EH (cell line): Measurements from ENCODE around the gene LLGL2.

Source experiments
- DNase-seq: peaks from one replicate; pipeline ENCODE4 v3.0.0-alpha.2; 2015; ENCODE audit warnings: low read depth

Gene LLGL2

DNA sequence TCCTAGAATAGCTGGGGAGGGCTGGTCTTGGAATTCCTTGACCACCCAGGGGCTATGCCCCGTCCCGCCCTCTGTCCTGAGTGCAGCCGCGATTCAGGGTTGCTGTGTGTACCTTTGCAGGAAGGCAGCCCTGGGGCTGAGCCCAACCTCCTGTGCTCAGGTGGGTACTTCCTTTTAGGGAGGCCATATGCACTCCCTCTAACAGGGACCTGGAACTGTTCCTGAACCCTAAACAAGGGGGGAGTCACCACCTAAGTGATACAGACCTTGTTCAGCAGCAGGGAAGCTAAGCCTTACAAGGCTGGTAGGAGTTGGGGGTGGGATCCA, 24.6 kb downstream of the LLGL2 start:
- DNase-seq: no peak

DNA sequence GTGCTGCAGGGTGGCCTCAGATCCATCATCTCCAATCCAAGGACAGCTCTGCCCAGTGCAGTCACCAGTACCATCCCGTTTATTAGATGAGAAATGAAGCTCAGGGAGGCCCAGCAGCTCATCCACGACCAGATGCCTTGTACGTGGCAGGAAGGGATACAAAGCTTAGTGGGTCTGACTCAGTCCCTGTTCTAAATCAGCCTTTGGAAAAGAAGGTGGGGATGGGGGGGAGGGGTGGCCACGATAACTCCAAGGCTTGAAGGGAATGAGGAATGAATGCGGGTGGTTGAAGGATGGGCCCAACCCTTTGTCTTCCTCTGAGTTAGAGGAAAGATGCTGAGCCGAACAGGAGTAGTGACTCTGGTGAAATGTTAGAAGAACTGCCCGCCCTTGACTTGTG, 25.8 kb downstream of the LLGL2 start:
- peak; percentile 9 for DNase-seq

DNA sequence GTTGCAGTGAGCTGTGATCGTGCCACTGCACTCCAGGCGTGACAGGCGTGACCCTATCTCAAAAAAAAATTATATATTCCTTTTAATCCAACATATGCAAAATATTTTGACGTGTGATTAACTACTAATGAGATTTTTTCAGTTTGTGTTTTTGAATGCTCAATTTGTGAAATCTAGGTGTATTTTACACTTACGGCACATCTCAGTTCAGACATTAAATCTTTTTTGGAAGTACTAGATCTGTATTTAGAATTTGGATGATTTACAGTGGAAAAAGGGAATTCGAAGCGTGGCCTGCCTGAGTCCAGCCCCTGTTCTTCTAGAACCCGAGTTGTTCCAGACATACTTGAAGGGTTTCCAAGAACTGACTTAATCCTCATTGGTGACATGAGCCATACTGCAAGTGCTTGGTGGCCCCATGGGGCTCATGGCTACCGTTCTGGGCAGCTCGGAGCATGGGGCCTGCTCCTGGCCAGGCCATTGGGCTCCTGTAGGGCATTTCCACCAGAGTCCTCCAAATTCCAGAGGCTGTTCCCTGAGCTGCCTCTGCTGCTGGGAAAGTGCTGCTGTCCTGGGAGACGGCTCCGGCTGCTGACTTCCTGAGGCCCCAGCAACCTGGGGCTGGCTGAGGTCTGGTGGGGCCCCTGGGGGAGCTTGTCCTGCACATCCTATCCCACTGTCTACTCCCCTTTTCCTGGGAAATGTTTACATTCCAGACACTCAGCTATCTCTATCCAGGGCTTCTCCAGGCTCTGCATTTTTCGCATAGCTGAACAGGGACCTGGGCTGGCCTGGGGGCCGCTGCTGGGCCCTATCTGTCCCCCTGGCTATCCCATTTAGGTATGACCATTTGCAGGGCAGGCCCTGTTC, 27.2 kb downstream of the LLGL2 start:
- peak; percentile 68 for DNase-seq

DNA sequence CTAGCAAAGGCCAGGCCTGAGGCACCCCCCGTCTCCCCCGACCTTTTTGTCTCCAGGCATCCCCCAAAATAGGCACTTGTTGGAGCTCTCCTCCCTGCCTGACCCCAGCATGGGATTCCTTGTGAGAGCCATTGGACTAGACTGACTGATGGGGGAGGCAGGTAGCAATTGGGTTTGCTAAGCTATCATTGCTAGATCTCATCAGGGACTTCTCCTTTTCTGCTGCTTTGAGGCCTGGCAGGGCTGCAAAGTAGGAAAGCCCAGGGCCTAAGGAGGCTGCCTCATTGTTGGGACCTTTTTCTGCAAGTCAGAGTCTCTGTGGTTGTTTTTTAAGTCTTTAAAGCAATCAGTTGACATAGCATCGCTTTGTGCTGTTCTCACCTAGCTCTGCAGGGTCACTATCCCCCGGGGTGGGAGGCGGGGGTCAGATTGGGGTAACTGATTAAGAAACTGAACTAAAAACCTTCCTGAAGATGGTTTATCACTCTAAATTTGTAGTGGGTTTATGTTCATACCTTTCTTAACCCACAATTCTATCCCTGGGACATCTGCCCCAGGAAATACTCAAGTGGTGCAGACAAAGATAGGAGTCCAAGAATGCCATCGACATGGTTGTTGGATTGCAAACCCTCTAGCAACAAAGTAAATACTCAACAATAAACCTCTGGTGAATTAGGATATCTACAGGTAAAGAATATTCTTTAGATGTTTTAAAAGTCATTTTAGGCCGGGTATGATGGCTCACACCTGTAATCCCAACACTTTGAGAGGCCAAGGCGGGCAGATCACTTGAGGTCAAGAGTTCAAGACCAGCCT, 28.0 kb downstream of the LLGL2 start:
- DNase-seq: peak; percentile 7

DNA sequence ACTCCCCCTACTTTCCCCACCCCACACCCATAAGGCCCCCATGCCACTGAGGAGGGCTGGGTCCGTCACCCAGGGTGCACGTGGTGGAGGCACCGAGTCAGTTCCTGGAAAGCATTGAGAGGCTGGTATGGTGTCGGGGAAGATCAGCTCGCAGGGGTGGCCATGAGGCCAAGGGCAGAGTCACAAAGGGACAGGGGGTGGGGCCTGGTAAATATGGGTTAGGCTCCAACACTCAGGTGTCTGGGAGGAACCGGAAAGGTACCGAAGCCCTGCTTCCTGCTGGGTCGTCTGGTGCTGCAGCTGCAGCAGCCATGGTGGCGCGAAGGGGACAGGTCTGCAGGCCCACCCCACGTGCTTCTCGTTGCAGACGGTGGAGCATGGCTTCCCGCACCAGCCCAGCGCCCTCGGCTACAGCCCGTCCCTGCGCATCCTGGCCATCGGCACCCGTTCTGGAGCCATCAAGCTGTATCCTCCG, 30.2 kb downstream of the LLGL2 start:
- DNase-seq: no peak

DNA sequence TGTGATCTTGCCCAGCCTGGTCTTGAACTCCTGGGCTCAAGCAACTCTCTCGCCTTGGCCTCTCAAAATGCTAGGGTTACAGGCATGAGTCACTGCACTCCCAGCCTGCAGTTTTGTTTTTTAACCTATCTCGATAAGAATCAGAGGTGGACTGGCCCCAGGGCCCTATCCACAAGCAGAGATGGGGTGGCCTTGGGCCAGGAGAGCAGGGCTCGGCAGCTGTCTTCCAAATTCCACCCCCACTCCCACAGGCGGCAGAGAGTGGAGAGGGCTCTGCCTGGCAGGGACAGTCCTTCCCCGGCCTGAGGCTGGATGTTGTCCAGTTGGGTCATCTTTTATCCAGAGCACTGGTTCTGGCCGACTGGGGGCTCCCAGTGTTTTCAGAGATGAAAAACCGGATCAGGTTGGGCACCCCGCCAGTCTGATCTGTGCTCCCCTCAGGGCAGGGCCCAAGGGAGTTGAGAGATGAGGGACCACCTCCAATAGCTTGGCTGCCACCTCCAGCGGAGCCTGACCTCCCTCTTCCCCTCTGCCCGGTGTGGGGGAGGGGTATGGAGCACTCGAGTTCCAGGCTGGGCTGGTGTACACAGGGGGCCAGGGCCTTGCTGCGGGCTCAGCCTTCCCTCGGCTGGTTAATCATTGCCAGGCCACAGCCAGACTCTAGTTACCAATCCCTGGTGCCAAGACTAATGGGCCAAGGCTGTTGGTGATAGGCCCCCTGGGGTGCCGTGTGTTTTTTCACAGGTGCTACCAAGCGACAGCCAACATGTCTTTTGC, 31.8 kb downstream of the LLGL2 start:
- peak; percentile 80 for DNase-seq

DNA sequence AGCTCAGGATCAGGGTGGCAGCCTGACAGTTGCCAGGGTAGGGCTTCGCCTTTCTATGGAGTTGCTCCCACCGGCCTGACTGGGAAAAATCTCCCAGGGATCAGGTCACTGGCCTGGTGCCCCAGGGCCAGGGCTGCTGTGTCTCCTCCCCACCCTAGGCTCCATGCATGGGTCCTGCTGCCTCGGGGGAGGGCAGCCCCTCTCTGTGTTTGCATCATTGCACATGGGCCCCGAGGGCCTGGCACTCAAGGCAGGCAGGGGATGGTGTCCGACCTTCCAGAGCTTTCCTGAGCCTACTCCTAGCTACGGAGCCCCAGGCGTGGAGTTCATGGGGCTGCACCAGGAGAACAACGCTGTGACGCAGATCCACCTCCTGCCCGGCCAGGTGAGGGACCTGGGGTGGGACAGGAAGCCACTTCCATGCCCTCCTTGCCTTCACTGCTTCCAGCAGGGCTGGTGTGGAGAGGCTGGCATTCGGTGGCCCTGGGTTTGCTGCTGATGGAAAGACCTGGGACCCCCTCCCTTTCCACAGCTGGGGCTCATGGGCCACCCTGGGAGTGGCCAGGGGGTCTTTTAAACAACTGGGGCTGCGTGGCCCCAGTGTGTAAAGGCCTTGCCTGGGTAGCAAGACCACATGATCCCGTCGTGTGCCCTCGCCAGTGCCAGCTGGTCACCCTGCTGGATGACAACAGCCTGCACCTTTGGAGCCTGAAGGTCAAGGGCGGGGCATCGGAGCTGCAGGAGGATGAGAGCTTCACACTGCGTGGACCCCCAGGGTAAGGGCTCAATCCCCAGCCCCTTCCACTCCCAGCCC, 32.6 kb downstream of the LLGL2 start:
- no peak for DNase-seq

DNA sequence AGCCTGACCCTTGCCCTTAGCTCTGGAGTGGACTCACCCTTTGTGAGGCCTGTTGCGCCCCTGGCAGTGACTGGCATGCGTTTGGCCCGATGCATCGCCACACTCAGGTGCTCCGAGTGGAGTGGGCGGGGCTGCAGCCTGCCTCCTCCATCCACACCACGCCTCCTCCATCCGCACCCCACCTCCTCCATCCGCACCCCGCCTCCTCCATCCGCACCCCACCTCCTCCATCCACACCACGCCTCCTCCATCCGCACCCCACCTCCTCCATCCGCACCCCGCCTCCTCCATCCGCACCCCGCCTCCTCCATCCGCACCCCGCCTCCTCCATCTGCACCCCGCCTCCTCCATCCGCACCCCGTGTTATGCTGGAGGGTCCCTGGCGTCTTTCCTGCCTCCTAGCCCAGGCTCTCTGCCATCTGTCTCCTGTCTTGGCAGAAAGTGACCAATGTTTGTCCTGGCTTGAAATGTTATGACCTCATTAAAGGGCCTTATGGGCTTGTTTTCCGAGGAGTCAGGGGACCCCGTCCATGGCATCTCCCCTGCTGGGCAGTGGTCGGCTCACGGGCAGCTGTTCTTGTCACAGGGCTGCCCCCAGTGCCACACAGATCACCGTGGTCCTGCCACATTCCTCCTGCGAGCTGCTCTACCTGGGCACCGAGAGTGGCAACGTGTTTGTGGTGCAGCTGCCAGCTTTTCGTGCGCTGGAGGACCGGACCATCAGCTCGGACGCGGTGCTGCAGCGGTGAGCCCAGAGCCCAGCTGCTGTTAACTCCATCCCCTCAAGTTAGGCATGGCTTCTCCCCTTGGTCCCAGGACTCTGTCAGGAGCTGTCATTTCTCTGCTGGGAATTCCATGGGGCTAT, 33.4 kb downstream of the LLGL2 start:
- no peak for DNase-seq

DNA sequence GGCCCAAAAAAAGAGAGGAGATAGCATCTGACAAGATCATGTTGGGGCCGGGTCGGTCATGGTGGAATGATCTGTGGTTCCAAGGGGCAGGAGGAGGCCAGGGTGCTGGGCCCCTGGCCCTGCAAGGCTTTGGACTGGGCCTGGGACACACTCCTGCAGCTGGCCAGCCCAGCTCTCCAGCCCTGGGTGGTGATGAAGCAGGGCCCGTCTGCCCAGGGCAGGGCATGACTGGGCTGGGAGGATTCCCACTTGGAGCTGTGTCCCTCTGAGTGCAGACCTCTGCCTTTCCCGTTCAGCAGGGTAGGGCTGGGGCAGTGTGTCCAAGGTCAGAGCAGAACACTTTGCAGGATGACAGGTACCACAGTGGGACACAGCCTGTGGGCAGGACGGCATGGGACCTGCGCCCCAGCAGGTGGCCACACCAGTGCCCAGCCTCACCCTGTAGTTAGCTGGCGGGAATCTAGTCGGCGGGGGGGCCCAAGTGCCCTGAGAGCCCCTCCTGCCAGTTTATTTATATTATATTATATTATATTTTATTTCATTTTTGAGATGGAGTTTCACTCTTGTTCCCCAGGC, 34.5 kb downstream of the LLGL2 start:
- no peak for DNase-seq

DNA sequence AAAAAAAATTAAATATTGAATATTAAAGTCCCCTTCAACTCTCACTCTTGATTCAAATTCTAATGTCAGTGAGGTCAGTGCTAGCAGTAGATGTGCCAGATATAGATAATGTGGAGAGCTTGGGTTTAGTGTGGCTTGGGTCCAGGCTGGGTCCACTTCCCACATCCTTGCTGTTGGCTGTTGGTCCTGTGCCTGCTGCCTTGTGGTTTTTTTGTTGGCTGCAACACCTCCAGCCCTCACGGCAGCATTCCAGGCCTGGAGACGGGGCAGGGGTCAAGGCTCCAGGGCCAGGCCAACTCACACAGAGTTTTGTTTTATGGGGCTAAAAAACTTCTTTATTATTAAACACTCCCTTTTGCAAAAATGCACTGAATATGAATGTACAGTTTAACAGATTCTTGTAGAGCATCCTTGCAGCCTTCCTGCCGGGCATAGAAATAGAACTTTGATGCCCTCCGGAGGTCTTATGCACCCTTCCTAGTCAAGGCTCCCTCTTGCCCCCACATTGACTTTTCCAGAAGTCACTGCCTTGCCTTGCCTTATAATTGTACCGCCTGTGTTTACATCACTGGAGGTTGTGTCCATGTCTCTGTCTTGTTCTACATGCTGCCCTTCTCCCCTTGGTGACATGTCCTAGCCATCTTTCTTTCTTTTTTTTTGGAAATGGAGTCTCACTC, 36.6 kb downstream of the LLGL2 start:
- DNase-seq: peak; percentile 77

DNA sequence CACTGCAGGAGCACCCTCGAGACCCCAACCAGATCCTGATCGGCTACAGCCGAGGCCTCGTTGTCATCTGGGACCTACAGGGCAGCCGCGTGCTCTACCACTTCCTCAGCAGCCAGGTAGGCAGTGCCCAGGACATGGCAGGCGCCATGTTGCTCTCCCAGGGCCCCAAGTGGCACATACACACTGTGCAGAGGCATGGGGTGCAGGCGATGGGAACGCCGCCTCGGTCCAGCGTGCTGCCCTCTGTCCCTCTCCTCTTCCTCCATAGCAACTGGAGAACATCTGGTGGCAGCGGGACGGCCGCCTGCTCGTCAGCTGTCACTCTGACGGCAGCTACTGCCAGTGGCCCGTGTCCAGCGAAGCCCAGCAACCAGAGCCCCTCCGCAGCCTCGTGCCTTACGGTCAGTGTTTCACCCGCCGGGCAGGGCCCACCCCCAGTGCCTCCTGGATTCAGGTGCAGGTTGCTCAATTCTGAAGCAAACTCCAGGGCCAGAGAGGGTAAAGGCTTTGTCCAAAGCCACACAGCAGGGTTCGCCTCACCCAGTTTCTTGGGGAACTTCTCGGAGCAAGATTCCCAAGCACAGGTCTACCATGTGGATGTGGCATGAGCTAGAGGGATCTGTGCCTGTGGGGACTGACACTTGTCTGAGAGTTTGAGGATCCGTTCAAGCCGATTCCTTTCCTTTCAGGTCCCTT, 37.7 kb downstream of the LLGL2 start:
- no peak for DNase-seq

DNA sequence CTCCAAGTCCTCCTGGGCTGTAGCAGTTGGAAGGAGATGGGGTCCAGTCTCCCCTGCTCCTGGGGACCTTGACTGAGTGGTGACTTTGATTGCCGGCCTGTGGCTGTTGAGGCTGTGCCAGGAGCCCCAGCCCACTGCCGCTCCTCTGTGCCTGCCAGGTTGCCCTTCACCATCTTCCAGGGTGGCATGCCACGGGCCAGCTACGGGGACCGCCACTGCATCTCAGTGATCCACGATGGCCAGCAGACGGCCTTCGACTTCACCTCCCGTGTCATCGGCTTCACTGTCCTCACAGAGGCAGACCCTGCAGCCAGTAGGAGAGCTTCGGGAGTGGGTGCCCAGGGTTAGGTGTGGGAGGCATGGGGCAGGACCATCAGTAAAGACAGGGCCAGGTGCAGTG, 38.7 kb downstream of the LLGL2 start:
- DNase-seq: no peak

DNA sequence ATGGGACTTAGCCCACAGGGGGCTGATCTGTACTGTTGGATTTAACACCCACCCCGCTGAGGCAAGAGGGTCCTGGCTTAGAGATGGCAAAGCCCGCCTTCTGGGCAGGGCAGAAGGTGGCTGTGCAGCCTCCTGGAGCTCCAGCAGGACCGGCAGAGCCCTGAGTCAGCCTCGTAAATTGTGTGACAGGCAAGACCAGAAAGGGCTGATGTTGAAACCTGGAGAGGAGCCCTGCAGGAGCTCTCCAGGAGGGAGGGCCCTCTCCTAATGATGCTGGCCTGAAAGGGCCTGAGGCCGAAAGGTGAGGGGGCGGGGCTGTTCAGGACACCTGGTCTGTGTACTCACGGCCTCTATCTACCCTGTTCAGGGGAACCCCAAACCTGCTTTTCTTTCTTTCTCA, 39.6 kb downstream of the LLGL2 start:
- peak; percentile 68 for DNase-seq

DNA sequence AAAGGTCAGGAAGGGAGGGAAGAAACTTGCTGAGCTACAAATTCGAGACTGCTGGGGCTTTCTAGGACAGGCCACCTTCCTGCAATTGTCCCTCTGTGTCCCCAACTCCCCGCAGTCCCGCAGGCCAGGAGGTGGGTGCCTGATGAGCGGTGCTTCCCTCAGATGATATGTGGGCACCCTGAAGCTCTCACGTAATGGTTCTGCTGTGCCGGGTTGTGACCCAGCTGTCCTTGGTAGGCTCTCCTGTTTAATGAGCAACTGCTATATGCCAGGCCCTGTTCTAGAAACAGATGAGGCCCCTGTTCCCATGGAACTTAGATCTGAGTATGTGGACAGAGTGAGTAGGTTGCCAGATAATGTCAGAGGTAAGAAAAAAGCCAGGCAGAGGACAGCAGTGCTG, 40.1 kb downstream of the LLGL2 start:
- no peak for DNase-seq

DNA sequence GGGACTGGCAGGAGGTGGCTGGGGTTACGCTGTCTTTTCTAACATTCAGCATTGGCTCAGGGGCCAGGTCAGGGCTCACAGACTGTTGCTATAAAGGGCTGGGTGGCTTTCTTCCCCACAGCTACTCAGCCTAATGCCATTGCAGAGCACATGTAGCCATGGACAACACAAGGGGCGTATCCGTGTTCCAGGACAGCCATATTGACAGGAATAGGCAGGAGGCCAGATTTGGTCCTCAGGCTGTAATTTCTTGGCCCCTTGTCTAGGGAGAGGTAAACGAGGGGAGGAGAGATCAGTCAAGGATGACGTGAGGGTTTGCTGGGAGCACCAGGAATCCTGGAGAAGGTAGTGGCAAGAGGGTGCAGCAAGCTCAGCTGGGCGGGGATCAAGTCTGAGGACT, 40.9 kb downstream of the LLGL2 start:
- DNase-seq: no peak

DNA sequence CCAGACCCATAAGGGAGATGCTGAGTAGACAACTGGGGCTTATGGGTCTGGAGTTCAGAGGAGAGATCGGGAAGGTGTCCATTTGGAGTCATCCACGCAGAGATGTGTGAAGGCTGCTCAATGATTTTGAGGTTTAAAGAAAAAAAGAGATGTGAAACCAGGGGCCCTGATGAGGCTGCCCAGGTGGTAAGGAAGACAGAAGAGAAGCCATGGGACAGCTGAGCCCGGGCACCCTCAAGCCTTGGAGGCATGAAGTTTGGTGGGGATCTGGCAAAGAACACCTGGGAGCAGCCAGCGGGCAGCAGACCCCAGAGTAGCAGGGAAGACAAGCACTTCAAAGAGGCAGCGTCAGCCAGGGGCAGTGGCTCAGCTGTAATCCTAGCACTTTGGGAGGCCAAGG, 41.3 kb downstream of the LLGL2 start:
- DNase-seq: no peak

DNA sequence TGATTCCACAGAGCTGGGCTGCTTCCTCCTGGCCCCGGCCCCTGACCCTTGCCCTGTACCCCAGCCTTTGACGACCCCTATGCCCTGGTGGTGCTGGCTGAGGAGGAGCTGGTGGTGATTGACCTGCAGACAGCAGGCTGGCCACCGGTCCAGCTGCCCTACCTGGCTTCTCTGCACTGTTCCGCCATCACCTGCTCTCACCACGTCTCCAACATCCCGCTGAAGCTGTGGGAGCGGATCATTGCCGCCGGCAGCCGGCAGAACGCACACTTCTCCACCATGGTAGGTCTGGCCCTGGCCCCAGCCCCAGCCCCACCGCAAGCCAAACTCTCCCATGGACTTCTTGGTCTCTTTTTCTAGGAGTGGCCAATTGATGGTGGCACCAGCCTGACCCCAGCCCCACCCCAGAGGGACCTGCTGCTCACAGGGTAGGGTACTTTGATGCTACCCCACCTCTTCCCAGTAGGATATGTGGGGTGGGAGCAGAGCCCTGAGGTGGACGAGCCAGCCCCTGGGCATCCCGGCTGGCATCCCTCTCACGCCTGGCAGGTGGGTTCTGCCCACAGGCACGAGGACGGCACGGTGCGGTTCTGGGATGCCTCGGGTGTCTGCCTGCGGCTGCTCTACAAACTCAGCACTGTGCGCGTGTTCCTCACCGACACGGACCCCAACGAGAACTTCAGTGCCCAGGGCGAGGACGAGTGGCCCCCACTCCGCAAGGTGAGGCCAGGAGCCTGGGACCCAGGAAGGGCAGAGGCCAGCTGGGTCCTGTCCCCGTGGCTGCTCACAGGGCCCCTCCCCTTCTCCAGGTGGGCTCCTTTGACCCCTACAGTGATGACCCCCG, 43.1 kb downstream of the LLGL2 start:
- DNase-seq: no peak

DNA sequence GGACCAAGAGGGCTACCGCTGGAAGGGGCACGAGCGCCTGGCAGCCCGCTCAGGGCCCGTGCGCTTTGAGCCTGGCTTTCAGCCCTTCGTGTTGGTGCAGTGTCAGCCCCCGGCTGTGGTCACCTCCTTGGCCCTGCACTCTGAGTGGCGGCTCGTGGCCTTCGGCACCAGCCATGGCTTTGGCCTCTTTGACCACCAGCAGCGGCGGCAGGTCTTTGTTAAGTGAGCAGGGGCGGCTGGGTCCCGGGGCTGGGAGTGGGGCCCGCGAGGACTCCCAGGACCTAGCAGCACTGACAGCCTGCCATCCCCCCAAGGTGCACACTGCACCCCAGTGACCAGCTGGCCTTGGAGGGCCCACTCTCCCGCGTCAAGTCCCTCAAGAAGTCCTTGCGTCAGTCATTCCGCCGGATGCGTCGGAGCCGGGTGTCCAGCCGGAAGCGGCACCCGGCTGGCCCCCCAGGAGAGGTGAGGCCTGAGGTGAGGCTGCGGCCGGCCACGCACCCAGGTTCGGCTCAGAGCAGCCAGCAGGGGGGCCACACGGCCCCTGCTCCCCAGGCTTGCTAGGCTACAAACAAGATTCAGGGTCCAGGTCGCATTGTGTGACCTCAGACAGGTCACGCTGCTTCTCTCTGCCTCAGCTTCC, 44.7 kb downstream of the LLGL2 start:
- no peak for DNase-seq
